Tibial nerve (tissue), 4 donors: ENCODE results near the gene DMXL1. TPM values are rescaled to one million over a fixed set of nuclear protein-coding genes. Genes with fewer than 3 reads are reported as not detected.
"Not testable (repeated sequence)": the region's sequence is repeated elsewhere in the genome, so short reads cannot be mapped to it uniquely, and the experiment has no call there.

Experiments used
- DNase-seq, 2 donors: peaks; one replicate each; pipeline ENCODE4 v3.0.0-alpha.2; 2019; ENCODE audit warnings: low spot score in 2 of 2
- H3K27ac ChIP-seq, 4 donors: fragments of 200-600 bp; sonication (generic) in 3 of 4; one replicate each; pipeline ENCODE4 v1.5.1; 2017 to 2019; ENCODE audit warnings: mild to moderate bottlenecking in 1 of 4
- H3K27me3 ChIP-seq, 2 donors: fragments of 200-600 bp; sonication (generic) in 1 of 2; one replicate each; pipeline versions ENCODE4 v1.5.1 to v1.6.0; 2017 to 2019
- H3K36me3 ChIP-seq, 3 donors: fragments of 200-600 bp; sonication (generic); one replicate each; pipeline ENCODE4 v1.5.1; 2018 to 2019
- H3K4me1 ChIP-seq, 4 donors: fragments of 200-600 bp; sonication (generic) in 3 of 4; one replicate each; pipeline ENCODE4 v1.5.1; 2017 to 2019
- H3K4me3 ChIP-seq, 4 donors: fragments of 200-600 bp; sonication (generic) in 3 of 4; one replicate each; pipeline ENCODE4 v1.5.1; 2017 to 2019; ENCODE audit warnings: mild to moderate bottlenecking in 1 of 4, moderate library complexity in 1 of 4
- H3K9me3 ChIP-seq, 4 donors: fragments of 200-600 bp; sonication (generic) in 3 of 4; one replicate each; pipeline ENCODE4 v1.5.1; 2017 to 2019
- EP300 ChIP-seq, 2 donors: sonication (generic); formaldehyde crosslinking; IDR thresholded peaks; one replicate each; pipeline ENCODE4 v1.6.1; 2017; ENCODE audit warnings: antibody characterized with exemption in 2 of 2, mild to moderate bottlenecking in 1 of 2
- POLR2A ChIP-seq, 2 donors: fragments of 450-650 bp; IDR thresholded peaks; one replicate each; pipeline ENCODE4 v1.6.1; 2017; ENCODE audit warnings: antibody characterized with exemption in 2 of 2, mild to moderate bottlenecking in 2 of 2, moderate library complexity in 2 of 2
- WGBS, 2 donors: methylation state at CpG; one replicate each; pipeline ENCODE4 v1.1.5; 2018; 5-methylcytosine and 5-hydroxymethylcytosine counted together
- total RNA-seq, 4 donors: library from RNA; depleted of rRNA; stranded (reverse); fragments of >200 nt; gene quantifications; one replicate each; pipeline ENCODE4 v1.1.0, GENCODE V29; 2016
- TF ChIP-seq, protein P1 (sequence below), 5 experiments: fragments of 200-600 bp in 3 of 5; fragments of 450-650 bp in 2 of 5; sonication (generic) in 3 of 5; IDR thresholded peaks; one replicate each; pipeline ENCODE4 v1.5.1; 2016 to 2019; ENCODE audit warnings: antibody characterized with exemption in 5 of 5, mild to moderate bottlenecking in 3 of 5, moderate library complexity in 2 of 5

The DMXL1 gene
- total RNA-seq, 4 donors from 2014 or later, result 59.1 to 101 (median 76.1) TPM

DNA sequence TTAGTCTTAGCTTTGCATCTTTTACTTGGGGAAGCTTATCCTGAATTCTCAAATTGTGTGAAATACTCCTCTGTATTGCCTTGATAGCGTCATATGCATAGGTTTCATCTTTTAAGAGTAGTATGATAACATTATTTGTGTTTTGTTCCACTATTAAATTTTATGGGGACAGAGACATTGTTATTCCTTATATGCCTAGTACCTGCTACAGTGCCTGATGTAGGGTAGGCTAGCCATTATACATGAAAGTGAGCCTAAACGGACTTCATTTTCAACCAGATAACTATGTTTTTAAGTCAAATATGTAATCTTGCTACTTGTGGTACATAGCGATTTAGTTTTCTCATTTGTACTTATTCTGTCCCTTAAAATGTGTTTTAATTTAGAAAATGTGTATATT lies 105.9 kb downstream of the DMXL1 start:
- 98 to 99% methylated on average over 3 of the region's 3 CpGs for WGBS, 2 donors
- no peak for DNase-seq
- Histone ChIP-seq H3K4me3 (no peak overlapping the region), H3K27ac (no peak overlapping the region), H3K4me1 (no peaks in the 10 kb centered on the region), H3K36me3 (peaks cover 0 to 19% (median 6%) of the 10 kb centered on the region in 3 donors), H3K9me3 (no peaks in the 10 kb centered on the region), H3K27me3 (no peaks in the 10 kb centered on the region)
- TF ChIP-seq EP300 (IDR thresholded peaks at IDR 0.05) (no peak), POLR2A (IDR thresholded peaks at IDR 0.05) (no peak)
- TF ChIP-seq, protein P1, sequence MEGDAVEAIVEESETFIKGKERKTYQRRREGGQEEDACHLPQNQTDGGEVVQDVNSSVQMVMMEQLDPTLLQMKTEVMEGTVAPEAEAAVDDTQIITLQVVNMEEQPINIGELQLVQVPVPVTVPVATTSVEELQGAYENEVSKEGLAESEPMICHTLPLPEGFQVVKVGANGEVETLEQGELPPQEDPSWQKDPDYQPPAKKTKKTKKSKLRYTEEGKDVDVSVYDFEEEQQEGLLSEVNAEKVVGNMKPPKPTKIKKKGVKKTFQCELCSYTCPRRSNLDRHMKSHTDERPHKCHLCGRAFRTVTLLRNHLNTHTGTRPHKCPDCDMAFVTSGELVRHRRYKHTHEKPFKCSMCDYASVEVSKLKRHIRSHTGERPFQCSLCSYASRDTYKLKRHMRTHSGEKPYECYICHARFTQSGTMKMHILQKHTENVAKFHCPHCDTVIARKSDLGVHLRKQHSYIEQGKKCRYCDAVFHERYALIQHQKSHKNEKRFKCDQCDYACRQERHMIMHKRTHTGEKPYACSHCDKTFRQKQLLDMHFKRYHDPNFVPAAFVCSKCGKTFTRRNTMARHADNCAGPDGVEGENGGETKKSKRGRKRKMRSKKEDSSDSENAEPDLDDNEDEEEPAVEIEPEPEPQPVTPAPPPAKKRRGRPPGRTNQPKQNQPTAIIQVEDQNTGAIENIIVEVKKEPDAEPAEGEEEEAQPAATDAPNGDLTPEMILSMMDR (IDR thresholded peaks at IDR 0.05), result no peak

DNA sequence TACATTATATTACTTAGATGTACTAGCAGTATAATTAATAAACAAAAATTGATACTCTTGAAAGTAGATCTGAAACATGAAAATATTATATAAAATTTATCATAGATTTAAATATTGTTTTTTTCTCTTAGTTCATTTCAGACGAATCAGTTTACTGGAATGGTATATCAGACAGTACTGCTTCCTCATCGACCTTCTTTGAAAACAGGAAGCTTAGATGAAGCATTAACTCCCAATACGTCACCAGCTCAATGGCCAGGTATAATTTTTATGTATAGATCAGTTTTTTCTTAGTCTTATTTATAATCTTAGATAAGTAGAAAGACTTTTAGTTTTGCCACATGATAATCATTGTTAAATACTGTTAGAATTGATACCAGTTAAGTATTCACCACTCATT lies 106.3 kb downstream of the DMXL1 start:
- Histone ChIP-seq H3K4me3 (no peak overlapping the region), H3K4me1 (no peaks in the 10 kb centered on the region), H3K36me3 (peaks cover 0 to 19% (median 6%) of the 10 kb centered on the region in 3 donors), H3K27ac (no peak overlapping the region), H3K9me3 (no peaks in the 10 kb centered on the region), H3K27me3 (no peaks in the 10 kb centered on the region)
- no peak for TF ChIP-seq EP300 (IDR thresholded peaks at IDR 0.05)
- TF ChIP-seq, protein P1 (IDR thresholded peaks at IDR 0.05), result no peak
- DNase-seq, result no peak
- 89 to 92% methylated on average over 3 of the region's 3 CpGs for WGBS, 2 donors

- no peak for DNase-seq
- TF ChIP-seq, protein P1 (IDR thresholded peaks at IDR 0.05), result no peak
- no peak for TF ChIP-seq EP300 (IDR thresholded peaks at IDR 0.05)
- TF ChIP-seq POLR2A (IDR thresholded peaks at IDR 0.05), result no peak
- Histone ChIP-seq H3K4me1 (no peaks in the 10 kb centered on the region), H3K27ac (no peak overlapping the region), H3K36me3 (peaks cover 0 to 21% (median 6%) of the 10 kb centered on the region in 3 donors), H3K9me3 (no peaks in the 10 kb centered on the region), H3K27me3 (no peaks in the 10 kb centered on the region), H3K4me3 (no peak overlapping the region)
- 87 to 89% methylated on average over 2 of the region's 2 CpGs for WGBS, 2 donors
Measured at GRCh38 chr5:119178435-119178834, 107.5 kb downstream of the DMXL1 start.

DNA sequence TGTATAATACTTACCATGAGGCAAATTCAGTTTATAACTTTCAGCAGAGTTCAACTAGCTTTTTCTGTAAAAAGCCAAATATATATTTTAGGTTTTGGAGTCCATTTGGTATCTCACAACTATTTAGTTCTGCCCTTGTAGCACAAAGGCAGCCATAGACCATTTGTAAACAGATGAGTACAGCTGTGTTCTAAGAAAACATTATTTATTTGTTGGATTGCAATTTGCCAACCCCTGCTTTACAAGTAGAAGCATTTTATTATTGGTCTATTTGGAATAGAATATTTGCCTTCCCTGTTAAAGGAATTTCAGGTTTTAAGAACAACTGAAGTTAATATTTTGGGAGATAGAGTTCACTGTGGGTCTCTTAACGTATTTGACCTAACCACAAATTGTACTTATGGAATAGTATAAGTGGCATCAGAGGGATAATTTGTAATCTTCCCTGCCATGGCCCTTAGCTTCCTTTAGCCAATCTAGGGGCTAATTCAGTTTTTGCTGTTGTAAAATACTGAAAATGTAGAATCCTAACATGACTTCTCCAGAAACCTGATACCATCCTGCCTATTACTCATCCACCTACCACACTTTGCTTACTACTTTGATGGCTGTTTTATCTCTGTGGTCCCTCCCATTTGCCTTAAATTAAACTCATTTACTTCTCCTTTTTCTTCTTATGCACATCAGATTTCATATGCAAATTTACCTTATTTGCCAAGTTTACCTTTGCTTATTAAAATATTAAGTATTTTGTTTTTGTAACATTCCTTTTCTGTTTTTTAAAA lies 109.2 kb downstream of the DMXL1 start:
- no peak for DNase-seq
- Histone ChIP-seq H3K27ac (no peak overlapping the region), H3K36me3 (peaks cover 0 to 31% (median 6%) of the 10 kb centered on the region in 3 donors), H3K9me3 (no peaks in the 10 kb centered on the region), H3K4me3 (no peak overlapping the region), H3K27me3 (no peaks in the 10 kb centered on the region), H3K4me1 (no peaks in the 10 kb centered on the region)
- WGBS, 2 donors, result 84 to 86% methylated on average over 1 of the region's 1 CpG
- TF ChIP-seq POLR2A (IDR thresholded peaks at IDR 0.05), result no peak
- no peak for TF ChIP-seq EP300 (IDR thresholded peaks at IDR 0.05)
- TF ChIP-seq, protein P1 (IDR thresholded peaks at IDR 0.05), result no peak

- not testable (repeated sequence) for H3K9me3 ChIP-seq, H3K4me3 ChIP-seq, DNase-seq, H3K4me1 ChIP-seq, H3K27ac ChIP-seq, H3K27me3 ChIP-seq
- peaks cover 0 to 30% (median 0%) of the 10 kb centered on the region in 3 donors for H3K36me3 ChIP-seq
- WGBS, 2 donors, result 44 to 52% methylated on average over 2 of the region's 2 CpGs
Measured at GRCh38 chr5:119185512-119185911, 114.6 kb downstream of the DMXL1 start.
